Measurements from ENCODE around the gene ARHGEF10L.

DNA sequence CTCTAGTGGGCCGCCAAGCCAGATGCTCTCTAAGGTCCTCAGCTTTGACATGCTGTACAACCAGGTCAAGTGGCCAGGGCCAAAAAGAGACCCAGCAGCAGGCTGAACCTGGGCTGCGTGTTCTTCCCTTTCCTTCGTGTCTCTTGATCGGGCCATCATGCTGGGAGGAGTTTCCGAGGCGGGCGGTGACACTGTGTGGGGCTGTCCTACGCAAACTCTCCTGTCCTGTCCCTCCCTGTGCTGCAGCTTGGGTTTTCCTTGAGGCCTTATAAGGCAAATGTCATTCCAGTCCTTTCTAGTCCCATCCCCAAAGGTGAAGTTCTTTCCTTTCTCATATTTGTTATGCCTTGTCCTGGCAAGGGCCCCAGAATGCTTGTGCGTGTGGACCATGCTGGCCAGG, 56.7 kb downstream of the ARHGEF10L start:
- TF ChIP-seq GATA2 (IDR thresholded peaks at IDR 0.05; ENCODE audit: low read depth, low read length): no peak
- no peak for TF ChIP-seq GATA3 (IDR thresholded peaks at IDR 0.05; ENCODE audit: low read depth, low read length)

Measured in SH-SY5Y (cell line).